HEK293 (cell line): ENCODE results near the gene CPXM2.
A peak's percentile ranks its signal among the peaks of the same experiment; 100 is the strongest.

Source experiments
- BCL6B ChIP-seq: fragments of 450-650 bp; formaldehyde crosslinking; IDR thresholded peaks from 2 replicates; pipeline ENCODE4 v1.5.1; 2017; ENCODE audit warnings: missing biosample characterization, missing genetic modification characterization
- FEZF1 ChIP-seq: fragments of 450-650 bp; formaldehyde crosslinking; IDR thresholded peaks from 2 replicates; pipeline ENCODE4 v1.5.1; 2016; ENCODE audit warnings: missing biosample characterization, missing genetic modification characterization
- KLF7 ChIP-seq: fragments of 450-650 bp; formaldehyde crosslinking; IDR thresholded peaks from 2 replicates; pipeline ENCODE4 v1.5.1; 2016; ENCODE audit warnings: missing biosample characterization, missing genetic modification characterization, borderline replicate concordance
- REPIN1 ChIP-seq: fragments of 450-650 bp; formaldehyde crosslinking; IDR thresholded peaks from 2 replicates; pipeline ENCODE4 v1.5.1; 2017; ENCODE audit warnings: missing biosample characterization, missing genetic modification characterization, low read depth
- SP3 ChIP-seq: fragments of 450-650 bp; formaldehyde crosslinking; IDR thresholded peaks from 2 replicates; pipeline ENCODE4 v1.5.1; 2016; ENCODE audit warnings: missing biosample characterization, missing genetic modification characterization
- YY1 ChIP-seq: fragments of 450-650 bp; formaldehyde crosslinking; IDR thresholded peaks from 2 replicates; pipeline ENCODE4 v1.5.1; 2018; ENCODE audit warnings: missing biosample characterization, missing genetic modification characterization
- ZBTB8A ChIP-seq: fragments of 450-650 bp; formaldehyde crosslinking; IDR thresholded peaks from 2 replicates; pipeline ENCODE4 v1.5.1; 2016; ENCODE audit warnings: missing biosample characterization, missing genetic modification characterization
- ZNF239 ChIP-seq: fragments of 450-650 bp; formaldehyde crosslinking; IDR thresholded peaks from 2 replicates; pipeline ENCODE4 v1.5.1; 2016; ENCODE audit warnings: missing biosample characterization, missing genetic modification characterization
- ZNF26 ChIP-seq: fragments of 450-650 bp; formaldehyde crosslinking; IDR thresholded peaks from 2 replicates; pipeline ENCODE4 v1.5.1; 2016; ENCODE audit warnings: missing biosample characterization, missing genetic modification characterization
- ZNF335 ChIP-seq: fragments of 450-650 bp; formaldehyde crosslinking; conservative IDR thresholded peaks from 2 replicates; pipeline ENCODE4 v1.5.1; 2016; ENCODE audit warnings: missing biosample characterization, missing genetic modification characterization
- TF ChIP-seq, protein P1 (sequence below): fragments of 450-650 bp; formaldehyde crosslinking; IDR thresholded peaks from 2 replicates; pipeline ENCODE4 v1.5.1; 2016; ENCODE audit warnings: missing biosample characterization, missing genetic modification characterization, borderline replicate concordance
- TF ChIP-seq, protein P2 (sequence below): fragments of 450-650 bp; formaldehyde crosslinking; IDR thresholded peaks from 2 replicates; pipeline ENCODE4 v1.5.1; 2016; ENCODE audit warnings: missing biosample characterization, missing genetic modification characterization
- TF ChIP-seq, protein P3 (sequence below): fragments of 450-650 bp; formaldehyde crosslinking; IDR thresholded peaks from 2 replicates; pipeline ENCODE4 v1.5.1; 2017; ENCODE audit warnings: missing biosample characterization, missing genetic modification characterization
- TF ChIP-seq, protein P4 (sequence below): fragments of 450-650 bp; formaldehyde crosslinking; IDR thresholded peaks from 2 replicates; pipeline ENCODE4 v1.5.1; 2016; ENCODE audit warnings: missing biosample characterization, missing genetic modification characterization

Gene CPXM2

DNA sequence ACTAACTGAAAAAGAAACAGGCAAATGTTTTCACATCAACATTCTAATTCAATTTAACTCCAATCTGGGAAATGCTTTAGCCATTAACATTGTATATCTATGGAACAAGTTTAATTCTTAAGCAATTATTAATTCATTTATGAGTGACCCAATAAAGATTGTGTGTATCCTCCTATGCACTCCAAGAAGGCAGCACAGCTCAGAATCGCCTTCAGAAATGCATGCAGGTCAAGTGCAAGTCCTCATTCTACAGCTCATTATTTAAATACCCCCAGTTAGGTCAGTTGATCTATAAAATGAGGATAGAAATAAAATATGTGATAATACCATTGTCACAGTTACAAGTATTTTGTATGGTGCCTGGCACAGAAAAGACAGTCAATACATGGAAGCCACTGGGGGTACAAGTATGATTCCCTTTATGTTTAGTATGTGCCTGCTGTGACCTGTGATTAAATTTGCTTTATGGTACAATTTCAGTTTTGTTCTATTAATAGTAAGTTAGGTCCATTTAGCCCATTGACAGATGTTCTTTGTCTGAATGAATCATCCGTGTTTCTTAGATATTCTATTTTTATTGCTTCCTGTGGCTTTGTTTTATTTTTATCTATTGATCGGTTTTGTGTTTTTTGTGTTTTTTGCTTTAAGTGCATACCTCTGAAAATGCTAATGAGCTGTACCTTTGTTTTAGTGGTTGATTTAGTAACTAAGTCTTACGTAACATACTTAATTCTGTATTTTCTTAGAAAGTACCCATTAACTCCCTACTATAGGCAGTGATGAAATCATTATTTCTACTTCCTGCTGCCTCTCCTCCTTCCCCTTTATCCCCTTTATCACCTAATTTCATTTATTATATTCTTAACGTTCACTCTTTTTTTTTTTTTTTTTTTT lies 42.8 kb downstream of the CPXM2 start (continued):
- TF ChIP-seq, protein P1, sequence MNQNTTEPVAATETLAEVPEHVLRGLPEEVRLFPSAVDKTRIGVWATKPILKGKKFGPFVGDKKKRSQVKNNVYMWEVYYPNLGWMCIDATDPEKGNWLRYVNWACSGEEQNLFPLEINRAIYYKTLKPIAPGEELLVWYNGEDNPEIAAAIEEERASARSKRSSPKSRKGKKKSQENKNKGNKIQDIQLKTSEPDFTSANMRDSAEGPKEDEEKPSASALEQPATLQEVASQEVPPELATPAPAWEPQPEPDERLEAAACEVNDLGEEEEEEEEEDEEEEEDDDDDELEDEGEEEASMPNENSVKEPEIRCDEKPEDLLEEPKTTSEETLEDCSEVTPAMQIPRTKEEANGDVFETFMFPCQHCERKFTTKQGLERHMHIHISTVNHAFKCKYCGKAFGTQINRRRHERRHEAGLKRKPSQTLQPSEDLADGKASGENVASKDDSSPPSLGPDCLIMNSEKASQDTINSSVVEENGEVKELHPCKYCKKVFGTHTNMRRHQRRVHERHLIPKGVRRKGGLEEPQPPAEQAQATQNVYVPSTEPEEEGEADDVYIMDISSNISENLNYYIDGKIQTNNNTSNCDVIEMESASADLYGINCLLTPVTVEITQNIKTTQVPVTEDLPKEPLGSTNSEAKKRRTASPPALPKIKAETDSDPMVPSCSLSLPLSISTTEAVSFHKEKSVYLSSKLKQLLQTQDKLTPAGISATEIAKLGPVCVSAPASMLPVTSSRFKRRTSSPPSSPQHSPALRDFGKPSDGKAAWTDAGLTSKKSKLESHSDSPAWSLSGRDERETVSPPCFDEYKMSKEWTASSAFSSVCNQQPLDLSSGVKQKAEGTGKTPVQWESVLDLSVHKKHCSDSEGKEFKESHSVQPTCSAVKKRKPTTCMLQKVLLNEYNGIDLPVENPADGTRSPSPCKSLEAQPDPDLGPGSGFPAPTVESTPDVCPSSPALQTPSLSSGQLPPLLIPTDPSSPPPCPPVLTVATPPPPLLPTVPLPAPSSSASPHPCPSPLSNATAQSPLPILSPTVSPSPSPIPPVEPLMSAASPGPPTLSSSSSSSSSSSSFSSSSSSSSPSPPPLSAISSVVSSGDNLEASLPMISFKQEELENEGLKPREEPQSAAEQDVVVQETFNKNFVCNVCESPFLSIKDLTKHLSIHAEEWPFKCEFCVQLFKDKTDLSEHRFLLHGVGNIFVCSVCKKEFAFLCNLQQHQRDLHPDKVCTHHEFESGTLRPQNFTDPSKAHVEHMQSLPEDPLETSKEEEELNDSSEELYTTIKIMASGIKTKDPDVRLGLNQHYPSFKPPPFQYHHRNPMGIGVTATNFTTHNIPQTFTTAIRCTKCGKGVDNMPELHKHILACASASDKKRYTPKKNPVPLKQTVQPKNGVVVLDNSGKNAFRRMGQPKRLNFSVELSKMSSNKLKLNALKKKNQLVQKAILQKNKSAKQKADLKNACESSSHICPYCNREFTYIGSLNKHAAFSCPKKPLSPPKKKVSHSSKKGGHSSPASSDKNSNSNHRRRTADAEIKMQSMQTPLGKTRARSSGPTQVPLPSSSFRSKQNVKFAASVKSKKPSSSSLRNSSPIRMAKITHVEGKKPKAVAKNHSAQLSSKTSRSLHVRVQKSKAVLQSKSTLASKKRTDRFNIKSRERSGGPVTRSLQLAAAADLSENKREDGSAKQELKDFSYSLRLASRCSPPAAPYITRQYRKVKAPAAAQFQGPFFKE (tag by site-specific recombination): no peak
- TF ChIP-seq FEZF1 (tag by site-specific recombination) (peak; percentile 35; the same call in 1 of the 2 replicates), ZNF26 (tag by site-specific recombination) (no peak), YY1 (tag by site-specific recombination) (no peak), REPIN1 (tag by site-specific recombination) (no peak), ZNF335 (tag by site-specific recombination) (0 out of 2 replicates have a peak, but pooled peaks have one; percentile 17), BCL6B (tag by site-specific recombination) (peak; percentile 99), KLF7 (tag by site-specific recombination) (no peak), ZBTB8A (tag by site-specific recombination) (no peak), ZNF239 (tag by site-specific recombination) (no peak), SP3 (tag by site-specific recombination) (peak; percentile 34; the same call in 1 of the 2 replicates)
- TF ChIP-seq, protein P2, sequence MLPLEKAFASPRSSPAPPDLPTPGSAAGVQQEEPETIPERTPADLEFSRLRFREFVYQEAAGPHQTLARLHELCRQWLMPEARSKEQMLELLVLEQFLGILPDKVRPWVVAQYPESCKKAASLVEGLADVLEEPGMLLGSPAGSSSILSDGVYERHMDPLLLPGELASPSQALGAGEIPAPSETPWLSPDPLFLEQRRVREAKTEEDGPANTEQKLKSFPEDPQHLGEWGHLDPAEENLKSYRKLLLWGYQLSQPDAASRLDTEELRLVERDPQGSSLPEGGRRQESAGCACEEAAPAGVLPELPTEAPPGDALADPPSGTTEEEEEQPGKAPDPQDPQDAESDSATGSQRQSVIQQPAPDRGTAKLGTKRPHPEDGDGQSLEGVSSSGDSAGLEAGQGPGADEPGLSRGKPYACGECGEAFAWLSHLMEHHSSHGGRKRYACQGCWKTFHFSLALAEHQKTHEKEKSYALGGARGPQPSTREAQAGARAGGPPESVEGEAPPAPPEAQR: no peak
- TF ChIP-seq, protein P3, sequence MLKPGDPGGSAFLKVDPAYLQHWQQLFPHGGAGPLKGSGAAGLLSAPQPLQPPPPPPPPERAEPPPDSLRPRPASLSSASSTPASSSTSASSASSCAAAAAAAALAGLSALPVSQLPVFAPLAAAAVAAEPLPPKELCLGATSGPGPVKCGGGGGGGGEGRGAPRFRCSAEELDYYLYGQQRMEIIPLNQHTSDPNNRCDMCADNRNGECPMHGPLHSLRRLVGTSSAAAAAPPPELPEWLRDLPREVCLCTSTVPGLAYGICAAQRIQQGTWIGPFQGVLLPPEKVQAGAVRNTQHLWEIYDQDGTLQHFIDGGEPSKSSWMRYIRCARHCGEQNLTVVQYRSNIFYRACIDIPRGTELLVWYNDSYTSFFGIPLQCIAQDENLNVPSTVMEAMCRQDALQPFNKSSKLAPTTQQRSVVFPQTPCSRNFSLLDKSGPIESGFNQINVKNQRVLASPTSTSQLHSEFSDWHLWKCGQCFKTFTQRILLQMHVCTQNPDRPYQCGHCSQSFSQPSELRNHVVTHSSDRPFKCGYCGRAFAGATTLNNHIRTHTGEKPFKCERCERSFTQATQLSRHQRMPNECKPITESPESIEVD: peak; percentile 80
- TF ChIP-seq, protein P4, sequence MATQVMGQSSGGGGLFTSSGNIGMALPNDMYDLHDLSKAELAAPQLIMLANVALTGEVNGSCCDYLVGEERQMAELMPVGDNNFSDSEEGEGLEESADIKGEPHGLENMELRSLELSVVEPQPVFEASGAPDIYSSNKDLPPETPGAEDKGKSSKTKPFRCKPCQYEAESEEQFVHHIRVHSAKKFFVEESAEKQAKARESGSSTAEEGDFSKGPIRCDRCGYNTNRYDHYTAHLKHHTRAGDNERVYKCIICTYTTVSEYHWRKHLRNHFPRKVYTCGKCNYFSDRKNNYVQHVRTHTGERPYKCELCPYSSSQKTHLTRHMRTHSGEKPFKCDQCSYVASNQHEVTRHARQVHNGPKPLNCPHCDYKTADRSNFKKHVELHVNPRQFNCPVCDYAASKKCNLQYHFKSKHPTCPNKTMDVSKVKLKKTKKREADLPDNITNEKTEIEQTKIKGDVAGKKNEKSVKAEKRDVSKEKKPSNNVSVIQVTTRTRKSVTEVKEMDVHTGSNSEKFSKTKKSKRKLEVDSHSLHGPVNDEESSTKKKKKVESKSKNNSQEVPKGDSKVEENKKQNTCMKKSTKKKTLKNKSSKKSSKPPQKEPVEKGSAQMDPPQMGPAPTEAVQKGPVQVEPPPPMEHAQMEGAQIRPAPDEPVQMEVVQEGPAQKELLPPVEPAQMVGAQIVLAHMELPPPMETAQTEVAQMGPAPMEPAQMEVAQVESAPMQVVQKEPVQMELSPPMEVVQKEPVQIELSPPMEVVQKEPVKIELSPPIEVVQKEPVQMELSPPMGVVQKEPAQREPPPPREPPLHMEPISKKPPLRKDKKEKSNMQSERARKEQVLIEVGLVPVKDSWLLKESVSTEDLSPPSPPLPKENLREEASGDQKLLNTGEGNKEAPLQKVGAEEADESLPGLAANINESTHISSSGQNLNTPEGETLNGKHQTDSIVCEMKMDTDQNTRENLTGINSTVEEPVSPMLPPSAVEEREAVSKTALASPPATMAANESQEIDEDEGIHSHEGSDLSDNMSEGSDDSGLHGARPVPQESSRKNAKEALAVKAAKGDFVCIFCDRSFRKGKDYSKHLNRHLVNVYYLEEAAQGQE (tag by site-specific recombination): no peak
